B cell (primary cell): ENCODE measurements around the gene ATG12.

ENCODE experiments used
- CTCF ChIP-seq: fragments of 200-600 bp; IDR thresholded peaks from one replicate; pipeline ENCODE4 v1.8.0; 2022; ENCODE audit warnings: antibody characterized with exemption, mild to moderate bottlenecking
- EZH2 ChIP-seq: IDR thresholded peaks from 2 replicates; pipeline ENCODE4 v1.6.1; 2012; ENCODE audit warnings: borderline replicate concordance, low read depth, mild to moderate bottlenecking, moderate library complexity, low read length; ENCODE audit not compliant: insufficient read depth, poor library complexity, severe bottlenecking

GRCh38 chr5:115843444-115844130, 2.2 kb upstream of the ATG12 start:
- no peak for TF ChIP-seq CTCF
- TF ChIP-seq EZH2: no peak
